Subcutaneous abdominal adipose tissue (tissue), 5 donors: ENCODE results near the gene SORBS1.
"Not testable (repeated sequence)": the region's sequence is repeated elsewhere in the genome, so short reads cannot be mapped to it uniquely, and the experiment has no call there.

ENCODE experiments used
- H3K27ac ChIP-seq: one replicate; pipeline ENCODE4 v1.7.0; 2013; ENCODE audit warnings: low read depth, mild to moderate bottlenecking, inconsistent platforms, low read length, moderate library complexity
- H3K27me3 ChIP-seq, 5 donors: one replicate each; pipeline ENCODE4 v1.7.0; 2013; ENCODE audit warnings: low read length in 5 of 5, inconsistent platforms in 1 of 5; ENCODE audit not compliant: control insufficient read depth in 5 of 5, insufficient read depth in 4 of 5
- H3K36me3 ChIP-seq, 5 donors: one replicate each; pipeline ENCODE4 v1.7.0; 2013; ENCODE audit warnings: low read length in 5 of 5; ENCODE audit not compliant: control insufficient read depth in 5 of 5, insufficient read depth in 5 of 5
- H3K4me1 ChIP-seq, 5 donors: one replicate each; pipeline ENCODE4 v1.7.0; 2013; ENCODE audit warnings: low read length in 5 of 5, mild to moderate bottlenecking in 3 of 5, moderate library complexity in 1 of 5; ENCODE audit not compliant: control insufficient read depth in 5 of 5, insufficient read depth in 5 of 5
- H3K4me3 ChIP-seq, 5 donors: one replicate each; pipeline ENCODE4 v1.7.0; 2013; ENCODE audit warnings: low read length in 5 of 5, low read depth in 1 of 5
- H3K9ac ChIP-seq, 5 donors: one replicate each; pipeline ENCODE4 v1.7.0; 2013; ENCODE audit warnings: low read length in 5 of 5, mild to moderate bottlenecking in 4 of 5, moderate library complexity in 3 of 5
- H3K9me3 ChIP-seq, 5 donors: one replicate each; pipeline ENCODE4 v1.7.0; 2013; ENCODE audit warnings: low read length in 5 of 5; ENCODE audit not compliant: control insufficient read depth in 5 of 5
- donor health status: healthy.
- donor health status: healthy.
- donor health status: healthy.
- donor health status: healthy.
- donor health status: healthy.

SORBS1 gene

DNA sequence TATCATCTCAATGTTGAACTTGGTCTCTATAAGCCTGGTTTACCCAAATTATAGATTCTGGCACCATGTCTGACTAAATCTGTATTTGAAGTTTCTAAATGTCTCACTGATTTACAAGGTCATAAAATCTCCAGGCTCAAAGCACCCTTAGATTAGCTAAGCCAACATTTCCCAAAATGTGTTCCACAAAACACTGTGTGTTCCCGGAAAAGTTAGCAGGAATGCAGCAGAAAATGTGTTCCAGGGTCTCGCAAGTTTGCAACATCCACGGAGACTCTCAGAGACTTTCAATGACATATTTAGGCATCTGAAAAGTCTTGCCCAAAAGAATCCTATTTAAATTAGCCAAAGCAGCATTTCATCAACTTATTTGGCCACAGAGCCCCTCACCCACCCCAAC, 91.9 kb downstream of the SORBS1 start:
- Histone ChIP-seq H3K27me3 (no peaks in the 10 kb centered on the region), H3K4me1 (peaks cover under 1 to 17% (median 6%) of the 10 kb centered on the region in 5 donors), H3K9ac (no peak overlapping the region), H3K4me3 (no peak overlapping the region), H3K36me3 (no peaks in the 10 kb centered on the region), H3K27ac (no peak overlapping the region), H3K9me3 (no peaks in the 10 kb centered on the region)

DNA sequence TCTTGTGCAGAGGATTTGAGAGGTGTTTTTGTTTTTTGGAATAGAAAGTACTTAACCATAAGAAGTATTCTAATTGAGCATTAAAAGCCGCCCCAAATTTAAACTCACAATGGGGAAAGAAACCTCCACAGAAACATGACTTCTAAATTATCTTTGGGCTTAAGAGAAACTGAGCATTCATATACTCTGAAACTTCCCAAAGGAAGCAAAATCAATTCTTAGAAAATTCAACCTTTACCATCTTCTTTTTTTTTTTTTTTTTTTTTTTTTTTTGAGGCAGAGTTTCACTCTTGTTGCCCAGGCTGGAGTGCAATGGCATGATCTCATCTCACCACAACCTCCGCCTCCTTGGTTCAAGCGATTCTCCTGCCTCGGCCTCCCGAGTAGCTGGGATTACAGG, 93.5 kb downstream of the SORBS1 start:
- not testable (repeated sequence) for H3K4me3 ChIP-seq, H3K4me1 ChIP-seq, H3K36me3 ChIP-seq, H3K9ac ChIP-seq, H3K9me3 ChIP-seq, H3K27ac ChIP-seq, H3K27me3 ChIP-seq

DNA sequence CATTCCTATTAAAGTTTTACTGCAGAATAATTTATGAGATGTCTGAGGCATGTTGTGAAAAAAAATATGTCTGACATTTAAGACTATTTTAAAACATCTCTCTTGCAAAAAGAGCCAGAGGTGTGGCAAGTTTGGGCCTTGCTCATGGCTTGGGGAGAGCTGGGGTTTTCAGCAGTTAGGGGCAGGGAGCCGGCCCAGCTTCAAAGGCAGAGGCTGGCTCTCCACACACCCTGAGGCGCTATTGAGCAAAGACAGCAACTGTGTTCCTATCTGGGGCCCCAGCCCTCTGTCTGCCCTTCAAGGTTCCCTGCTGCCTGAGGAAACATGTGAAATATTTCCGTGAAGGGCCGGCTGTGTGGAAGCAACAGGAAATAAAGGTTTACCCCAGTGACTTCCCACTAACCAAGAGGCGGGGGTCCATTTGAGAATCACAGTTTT, 94.0 kb downstream of the SORBS1 start:
- Histone ChIP-seq H3K4me1 (peaks cover 0 to 9% (median 3%) of the 10 kb centered on the region in 5 donors), H3K27me3 (no peaks in the 10 kb centered on the region), H3K27ac (no peak overlapping the region), H3K4me3 (no peak overlapping the region), H3K9ac (no peak overlapping the region), H3K9me3 (no peaks in the 10 kb centered on the region), H3K36me3 (no peaks in the 10 kb centered on the region)

DNA sequence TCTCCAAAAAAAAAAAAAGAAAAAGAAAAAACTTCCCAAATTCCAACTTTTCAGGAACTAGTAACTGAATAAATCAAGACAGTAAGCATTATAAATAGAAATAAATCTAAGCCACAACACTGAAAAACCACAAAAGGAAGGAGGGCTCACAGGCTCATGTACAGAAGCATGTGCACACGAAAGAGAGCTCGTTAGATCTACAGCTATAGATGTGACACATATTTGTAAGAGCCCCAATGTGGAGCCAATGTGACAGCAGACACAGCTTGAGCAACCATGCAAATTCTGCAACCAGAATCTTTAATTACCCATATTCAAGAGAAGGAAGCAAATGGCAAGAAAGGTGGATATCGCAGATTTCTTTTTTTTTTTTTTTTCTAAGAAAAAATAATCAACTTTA, 94.7 kb downstream of the SORBS1 start:
- H3K27me3 ChIP-seq: no peaks in the 10 kb centered on the region
- no peak overlapping the region for H3K27ac ChIP-seq
- no peaks in the 10 kb centered on the region for H3K36me3 ChIP-seq
- no peaks in the 10 kb centered on the region for H3K9me3 ChIP-seq
- H3K4me1 ChIP-seq: peaks cover 0 to 9% (median 3%) of the 10 kb centered on the region in 5 donors
- H3K9ac ChIP-seq: no peak overlapping the region
- H3K4me3 ChIP-seq: no peak overlapping the region

DNA sequence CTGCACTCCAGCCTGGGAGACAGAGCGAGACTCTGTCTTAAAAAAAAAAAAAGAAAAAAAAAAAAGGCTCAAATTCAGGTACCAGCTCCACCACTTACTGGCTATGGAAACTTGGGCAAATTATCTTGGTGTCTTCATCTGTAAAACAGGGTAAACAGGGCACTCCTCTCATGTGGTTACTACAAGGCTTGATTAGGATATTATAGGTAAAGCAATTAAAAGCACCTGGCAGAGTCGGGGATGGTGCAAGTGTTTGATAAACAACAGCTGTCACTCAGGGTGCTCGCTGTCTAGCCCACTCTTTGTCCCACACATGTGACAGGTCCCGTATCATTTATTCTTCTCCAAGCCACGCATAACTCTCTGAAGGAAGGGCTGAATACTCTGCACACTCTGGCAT, 96.9 kb downstream of the SORBS1 start:
- H3K36me3 ChIP-seq: no peaks in the 10 kb centered on the region
- H3K27me3 ChIP-seq: no peaks in the 10 kb centered on the region
- H3K27ac ChIP-seq: no peak overlapping the region
- peaks cover 0 to 11% (median 6%) of the 10 kb centered on the region in 5 donors for H3K4me1 ChIP-seq
- no peak overlapping the region for H3K9ac ChIP-seq
- H3K9me3 ChIP-seq: no peaks in the 10 kb centered on the region
- no peak overlapping the region for H3K4me3 ChIP-seq

DNA sequence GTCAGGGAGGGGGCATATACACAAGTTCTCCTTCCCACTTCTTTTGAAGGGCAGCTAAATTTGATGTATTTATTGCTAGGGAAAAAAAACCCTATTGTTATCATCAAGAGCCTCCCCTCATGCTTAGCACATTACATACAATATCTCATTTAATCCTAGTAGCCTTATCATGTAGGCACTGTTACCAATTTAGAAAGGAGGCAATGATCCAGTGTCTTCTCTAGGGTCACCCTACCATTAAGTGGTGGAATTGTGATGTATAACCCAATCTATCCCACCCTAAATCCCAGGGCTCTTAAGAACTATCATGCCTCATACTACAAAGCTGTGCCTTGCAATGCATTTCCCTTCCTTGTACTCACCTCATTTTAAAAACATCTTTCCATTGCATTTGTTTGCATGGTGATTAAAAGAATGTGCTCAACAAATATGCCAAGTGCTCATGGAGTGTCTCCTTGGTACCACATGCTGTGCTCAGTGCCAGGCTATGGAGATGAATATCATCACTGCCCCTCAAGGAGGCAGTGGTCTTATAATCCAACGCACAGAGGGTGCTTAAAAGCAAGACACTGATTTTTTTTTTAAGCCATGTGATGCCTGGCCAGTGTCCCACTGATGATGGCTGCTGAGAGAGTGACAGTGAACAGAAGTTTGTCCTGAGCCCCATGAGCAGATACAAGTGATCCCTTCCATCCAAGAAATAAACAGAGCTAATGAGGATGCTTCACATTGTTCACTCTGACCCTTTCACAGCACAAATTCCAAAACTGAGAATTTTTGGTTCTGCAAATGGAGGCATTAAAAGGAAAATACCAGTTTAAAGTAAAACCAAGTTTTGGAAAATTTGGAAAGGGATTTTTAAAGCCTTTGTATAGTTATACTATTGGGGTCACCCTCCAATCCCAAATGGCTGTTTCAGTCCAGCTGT, 98.2 kb downstream of the SORBS1 start:
- H3K9ac ChIP-seq: no peak overlapping the region
- H3K9me3 ChIP-seq: no peaks in the 10 kb centered on the region
- H3K4me3 ChIP-seq: no peak overlapping the region
- no peak overlapping the region for H3K27ac ChIP-seq
- H3K36me3 ChIP-seq: no peaks in the 10 kb centered on the region
- H3K4me1 ChIP-seq: peaks cover 0 to 20% (median 6%) of the 10 kb centered on the region in 5 donors
- no peaks in the 10 kb centered on the region for H3K27me3 ChIP-seq

DNA sequence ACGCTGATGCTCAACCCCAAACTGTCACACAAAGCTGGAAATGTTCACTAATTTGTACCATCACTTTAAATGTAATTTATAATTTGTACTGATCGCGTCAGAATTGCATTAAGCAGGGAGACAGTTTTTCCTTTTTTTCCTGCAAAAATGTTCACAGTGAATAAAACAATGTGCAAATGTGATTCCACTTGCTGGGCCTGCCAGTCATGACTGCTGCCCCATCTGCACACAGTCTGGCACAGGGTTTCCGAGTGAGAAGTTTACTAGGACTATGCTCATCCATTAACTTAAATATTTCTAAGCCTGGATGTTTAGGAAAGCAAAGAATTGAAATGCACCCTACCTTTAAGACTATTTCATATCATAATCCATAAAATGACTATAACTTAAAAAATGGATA, 99.6 kb downstream of the SORBS1 start:
- Histone ChIP-seq H3K4me1 (peaks cover 0 to 22% (median 3%) of the 10 kb centered on the region in 5 donors), H3K4me3 (no peak overlapping the region), H3K36me3 (no peaks in the 10 kb centered on the region), H3K27me3 (no peaks in the 10 kb centered on the region), H3K27ac (no peak overlapping the region), H3K9me3 (no peaks in the 10 kb centered on the region), H3K9ac (no peak overlapping the region)

DNA sequence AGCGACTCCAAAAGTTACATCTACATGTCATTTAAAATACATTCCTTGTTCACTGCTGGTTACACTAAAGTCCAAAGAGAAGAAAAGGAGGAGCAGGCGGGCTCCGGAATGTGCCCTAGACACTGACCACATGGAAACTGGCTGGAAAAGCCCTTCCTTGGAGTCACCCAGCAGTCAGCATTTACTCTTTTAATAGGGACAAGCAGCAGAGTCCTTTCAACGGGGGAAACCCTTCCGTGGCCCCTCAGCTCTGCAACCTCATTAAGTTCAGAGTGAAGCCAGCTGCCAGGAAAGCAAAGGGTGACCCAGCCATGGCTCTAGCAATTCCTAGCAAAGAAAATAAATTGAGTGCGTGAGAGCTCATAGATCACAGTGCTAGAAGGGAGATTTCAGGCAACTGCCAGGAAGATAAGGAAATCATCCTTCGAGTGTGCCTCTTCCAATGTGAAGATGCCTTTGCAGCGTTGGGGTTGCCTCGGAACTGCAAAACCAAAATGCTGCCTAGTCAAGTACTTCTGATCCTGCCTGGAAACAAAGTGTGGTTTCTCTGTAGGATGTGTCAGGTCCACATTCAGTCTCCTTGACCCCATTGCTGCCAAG, 101.6 kb downstream of the SORBS1 start:
- Histone ChIP-seq H3K9ac (no peak overlapping the region), H3K4me3 (no peak overlapping the region), H3K27ac (no peak overlapping the region), H3K9me3 (no peaks in the 10 kb centered on the region), H3K4me1 (peaks cover 0 to 22% (median 3%) of the 10 kb centered on the region in 5 donors), H3K36me3 (no peaks in the 10 kb centered on the region), H3K27me3 (no peaks in the 10 kb centered on the region)

DNA sequence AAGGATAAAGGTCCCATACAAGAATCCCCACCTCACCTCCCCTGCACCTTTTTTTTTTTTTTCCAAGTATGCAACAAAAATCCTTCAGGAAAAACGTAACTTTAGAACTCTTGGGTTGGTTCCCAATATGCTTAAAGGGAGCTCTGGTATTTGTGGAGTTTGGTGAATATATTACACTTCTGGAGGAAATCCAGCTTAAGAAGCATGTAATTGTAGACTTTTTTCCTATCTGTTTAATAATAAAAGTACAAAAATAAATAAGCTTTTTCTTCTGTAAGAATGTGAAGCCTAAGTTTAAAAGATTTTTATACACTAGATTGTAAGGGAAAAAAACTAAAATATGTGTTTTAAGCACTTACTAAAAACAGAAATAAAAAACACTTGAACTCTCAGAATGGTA, 102.3 kb downstream of the SORBS1 start:
- Histone ChIP-seq H3K27me3 (no peaks in the 10 kb centered on the region), H3K9ac (no peak overlapping the region), H3K9me3 (no peaks in the 10 kb centered on the region), H3K27ac (no peak overlapping the region), H3K36me3 (no peaks in the 10 kb centered on the region), H3K4me3 (no peak overlapping the region), H3K4me1 (peaks cover 0 to 22% (median 3%) of the 10 kb centered on the region in 5 donors)

DNA sequence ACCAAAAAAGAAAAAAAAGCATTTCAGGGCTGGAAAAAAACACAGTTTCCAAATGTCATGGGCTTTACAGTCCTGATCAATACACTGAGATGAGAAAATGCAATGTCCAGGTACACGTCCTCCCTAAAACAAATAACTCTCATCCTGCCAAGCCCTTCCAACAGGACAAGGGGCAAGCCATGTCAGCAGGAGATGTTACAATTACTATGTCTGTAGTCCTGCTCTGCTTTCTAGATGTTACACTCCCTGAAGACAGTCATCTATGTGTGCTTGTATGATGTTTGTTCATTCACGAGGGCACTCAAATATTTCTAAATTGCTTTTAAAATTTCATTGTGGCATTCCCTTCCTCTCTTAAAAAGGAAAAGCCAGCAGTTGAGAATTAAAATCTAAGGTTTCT, 103.2 kb downstream of the SORBS1 start:
- no peaks in the 10 kb centered on the region for H3K27me3 ChIP-seq
- peaks cover 0 to 22% (median 3%) of the 10 kb centered on the region in 5 donors for H3K4me1 ChIP-seq
- no peak overlapping the region for H3K9ac ChIP-seq
- H3K4me3 ChIP-seq: no peak overlapping the region
- H3K27ac ChIP-seq: no peak overlapping the region
- H3K9me3 ChIP-seq: no peaks in the 10 kb centered on the region
- no peaks in the 10 kb centered on the region for H3K36me3 ChIP-seq
